ENCODE results near the gene INPP4A.

GRCh38 chr2:98408155-98408554, 36.5 kb upstream of the INPP4A start:
- TF ChIP-seq, protein P1, sequence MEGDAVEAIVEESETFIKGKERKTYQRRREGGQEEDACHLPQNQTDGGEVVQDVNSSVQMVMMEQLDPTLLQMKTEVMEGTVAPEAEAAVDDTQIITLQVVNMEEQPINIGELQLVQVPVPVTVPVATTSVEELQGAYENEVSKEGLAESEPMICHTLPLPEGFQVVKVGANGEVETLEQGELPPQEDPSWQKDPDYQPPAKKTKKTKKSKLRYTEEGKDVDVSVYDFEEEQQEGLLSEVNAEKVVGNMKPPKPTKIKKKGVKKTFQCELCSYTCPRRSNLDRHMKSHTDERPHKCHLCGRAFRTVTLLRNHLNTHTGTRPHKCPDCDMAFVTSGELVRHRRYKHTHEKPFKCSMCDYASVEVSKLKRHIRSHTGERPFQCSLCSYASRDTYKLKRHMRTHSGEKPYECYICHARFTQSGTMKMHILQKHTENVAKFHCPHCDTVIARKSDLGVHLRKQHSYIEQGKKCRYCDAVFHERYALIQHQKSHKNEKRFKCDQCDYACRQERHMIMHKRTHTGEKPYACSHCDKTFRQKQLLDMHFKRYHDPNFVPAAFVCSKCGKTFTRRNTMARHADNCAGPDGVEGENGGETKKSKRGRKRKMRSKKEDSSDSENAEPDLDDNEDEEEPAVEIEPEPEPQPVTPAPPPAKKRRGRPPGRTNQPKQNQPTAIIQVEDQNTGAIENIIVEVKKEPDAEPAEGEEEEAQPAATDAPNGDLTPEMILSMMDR (IDR thresholded peaks at IDR 0.05; ENCODE audit: poor library complexity) = no peak
- no peak for TF ChIP-seq EZH2 (IDR thresholded peaks at IDR 0.05; ENCODE audit: borderline replicate concordance)

Measured in hepatocyte (in vitro differentiated cells).